ENCODE results near the gene SUGCT.

GRCh38 chr7:40492946-40493345 lies 358.1 kb downstream of the SUGCT start:
- TF ChIP-seq CTCF (IDR thresholded peaks at IDR 0.05), result no peak
- TF ChIP-seq POLR2A (IDR thresholded peaks at IDR 0.05), result no peak

Data from stomach (tissue), 4 donors.